WTC11 (cell line): ENCODE measurements around the gene ANKMY2. TPM values are rescaled to one million over a fixed set of nuclear protein-coding genes. Genes with fewer than 3 reads are reported as not detected.

Experiments used
- ATAC-seq: fragments of 200-7000 bp; cut with Tn5 transposase; 2 replicates; pipeline ENCODE4 v1.10.0; 2021; ENCODE audit warnings: mild to moderate bottlenecking, moderate library complexity
- CTCF ChIA-PET: fragments of 300-600 bp; sonication (Branson Sonifier 250); formaldehyde crosslinking; loops from one replicate; lab custom pipeline; 2021; ENCODE audit warnings: antibody characterized with exemption; lab: Charles Lee
- POLR2A ChIA-PET: fragments of 350-600 bp; sonication (Branson Sonifier 250); formaldehyde crosslinking; loops from one replicate; lab custom pipeline; 2021; ENCODE audit warnings: antibody characterized with exemption; lab: Charles Lee
- DNase-seq: peaks from one replicate; pipeline ENCODE4 v3.0.0; 2021; ENCODE audit warnings: low spot score
- H3K27ac Mint-ChIP-seq: 2 replicates; pipeline ENCODE4 v1.8.0; 2021; ENCODE audit warnings: mixed read lengths
- H3K27me3 Mint-ChIP-seq: 2 replicates; pipeline ENCODE4 v1.8.0; 2021; ENCODE audit warnings: low read depth, mild to moderate bottlenecking, moderate library complexity, mixed read lengths
- H3K36me3 Mint-ChIP-seq: 2 replicates; pipeline ENCODE4 v1.8.0; 2021; ENCODE audit warnings: mixed read lengths
- H3K4me1 Mint-ChIP-seq: 2 replicates; pipeline ENCODE4 v1.8.0; 2022; ENCODE audit warnings: mixed read lengths
- H3K4me3 Mint-ChIP-seq: 2 replicates; pipeline ENCODE4 v1.8.0; 2021; ENCODE audit warnings: mild to moderate bottlenecking, moderate library complexity, mixed read lengths
- H3K9me3 Mint-ChIP-seq: 2 replicates; pipeline ENCODE4 v1.8.0; 2021; ENCODE audit warnings: mixed read lengths
- ATF3 ChIP-seq: sonication (generic); formaldehyde crosslinking; conservative IDR thresholded peaks from 2 replicates; pipeline ENCODE4 v1.8.1; 2022; ENCODE audit warnings: mild to moderate bottlenecking, missing genetic modification reagents
- E2F1 ChIP-seq: sonication (generic); formaldehyde crosslinking; IDR thresholded peaks from 2 replicates; pipeline ENCODE4 v1.8.0; 2022; ENCODE audit warnings: mild to moderate bottlenecking, missing genetic modification reagents
- ELF4 ChIP-seq: sonication (generic); formaldehyde crosslinking; IDR thresholded peaks from 2 replicates; pipeline ENCODE4 v1.8.1; 2022; ENCODE audit warnings: low read depth, mild to moderate bottlenecking, moderate library complexity, missing genetic modification reagents
- FOXJ3 ChIP-seq: sonication (generic); formaldehyde crosslinking; IDR thresholded peaks from 2 replicates; pipeline ENCODE4 v1.9.0; 2021; ENCODE audit warnings: missing genetic modification reagents, mild to moderate bottlenecking, borderline replicate concordance
- FOXK1 ChIP-seq: sonication (generic); formaldehyde crosslinking; IDR thresholded peaks from 2 replicates; pipeline ENCODE4 v1.8.0; 2022; ENCODE audit warnings: mild to moderate bottlenecking, moderate library complexity, missing genetic modification reagents
- FOXP1 ChIP-seq: sonication (generic); formaldehyde crosslinking; IDR thresholded peaks from 2 replicates; pipeline ENCODE4 v1.8.0; 2022; ENCODE audit warnings: missing genetic modification reagents, mild to moderate bottlenecking, moderate library complexity, borderline replicate concordance
- HMGA2 ChIP-seq: fragments of 250-450 bp; sonication (Bioruptor Pico); IDR thresholded peaks from 2 replicates; pipeline ENCODE4 v1.4.0; 2021; ENCODE audit warnings: mild to moderate bottlenecking, moderate library complexity
- IRF1 ChIP-seq: sonication (generic); formaldehyde crosslinking; IDR thresholded peaks from 2 replicates; pipeline ENCODE4 v1.8.0; 2023; ENCODE audit warnings: missing genetic modification reagents
- JUN ChIP-seq: sonication (generic); formaldehyde crosslinking; IDR thresholded peaks from 2 replicates; pipeline ENCODE4 v1.8.0; 2023; ENCODE audit warnings: mild to moderate bottlenecking, missing genetic modification reagents
- MAX ChIP-seq: sonication (generic); formaldehyde crosslinking; IDR thresholded peaks from 2 replicates; pipeline ENCODE4 v1.8.0; 2022; ENCODE audit warnings: mild to moderate bottlenecking, missing genetic modification reagents
- SMAD3 ChIP-seq: sonication (generic); formaldehyde crosslinking; IDR thresholded peaks from 2 replicates; pipeline ENCODE4 v1.8.0; 2022; ENCODE audit warnings: missing genetic modification reagents, mild to moderate bottlenecking, borderline replicate concordance
- TEAD4 ChIP-seq: sonication (generic); formaldehyde crosslinking; IDR thresholded peaks from 2 replicates; pipeline ENCODE4 v1.8.0; 2022; ENCODE audit warnings: mild to moderate bottlenecking, missing genetic modification reagents
- ZNF121 ChIP-seq: sonication (generic); formaldehyde crosslinking; IDR thresholded peaks from 2 replicates; pipeline ENCODE4 v1.8.0; 2023; ENCODE audit warnings: missing genetic modification reagents
- ZNF138 ChIP-seq: sonication (generic); formaldehyde crosslinking; conservative IDR thresholded peaks from 2 replicates; pipeline ENCODE4 v1.8.1; 2022; ENCODE audit warnings: mild to moderate bottlenecking, moderate library complexity, missing genetic modification reagents
- ZNF416 ChIP-seq: fragments of 250-450 bp; sonication (Bioruptor Pico); IDR thresholded peaks from 2 replicates; pipeline ENCODE4 v1.9.0; 2021; ENCODE audit warnings: mild to moderate bottlenecking, inconsistent platforms
- ZNF423 ChIP-seq: fragments of 250-450 bp; sonication (Bioruptor Pico); IDR thresholded peaks from 2 replicates; pipeline ENCODE4 v2.1.2; 2022; ENCODE audit warnings: mild to moderate bottlenecking, moderate library complexity
- total RNA-seq: library from RNA; stranded (reverse); gene quantifications from 3 replicates; pipeline ENCODE4 v1.2.3, GENCODE V29; 2021
- TF ChIP-seq, protein P1 (sequence below): sonication (generic); formaldehyde crosslinking; IDR thresholded peaks from 2 replicates; pipeline ENCODE4 v1.8.1; 2023; ENCODE audit warnings: mild to moderate bottlenecking, missing genetic modification reagents, moderate library complexity
- TF ChIP-seq, protein P2 (sequence below): fragments of 250-450 bp; sonication (Bioruptor Pico); conservative IDR thresholded peaks from 2 replicates; pipeline ENCODE4 v1.9.0; 2021; ENCODE audit warnings: mild to moderate bottlenecking
- TF ChIP-seq, protein P3 (sequence below): sonication (generic); formaldehyde crosslinking; IDR thresholded peaks from 2 replicates; pipeline ENCODE4 v1.8.1; 2023; ENCODE audit warnings: mild to moderate bottlenecking, missing genetic modification reagents
- TF ChIP-seq, protein P4 (sequence below): sonication (generic); formaldehyde crosslinking; IDR thresholded peaks from 2 replicates; pipeline ENCODE4 v1.8.1; 2023; ENCODE audit warnings: mild to moderate bottlenecking, missing genetic modification reagents, borderline replicate concordance

ANKMY2 gene
- total RNA-seq, 1 experiment from 2014 or later, result 13.6 TPM

DNA sequence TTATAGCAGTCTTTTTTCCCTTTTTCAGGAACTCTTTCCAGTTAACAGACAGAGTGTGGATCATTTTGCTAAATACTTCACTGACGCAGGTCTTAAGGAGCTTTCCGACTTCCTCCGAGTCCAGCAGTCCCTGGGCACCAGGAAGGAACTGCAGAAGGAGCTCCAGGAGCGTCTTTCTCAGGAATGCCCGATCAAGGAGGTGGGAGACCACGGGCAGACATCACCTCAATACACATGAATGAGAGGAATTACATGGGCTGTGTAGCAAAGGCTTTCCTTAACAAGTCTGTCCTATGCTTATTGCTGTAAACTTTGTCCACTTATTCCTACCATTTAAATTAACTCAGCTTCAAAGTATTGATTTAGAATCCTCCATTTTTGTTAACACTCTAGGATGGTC is 49.3 kb upstream of the ANKMY2 start:
- ChIA-PET CTCF (interaction anchor here (0.7 to 1.9 kb wide), 7 partner anchors 10 to 130 kb away, joined by 3 to 9 read pairs (median 4); partner anchors contain the start of gene TSPAN13), POLR2A (no interaction called here)
- no peak for TF ChIP-seq HMGA2
- no peak for TF ChIP-seq E2F1 (CRISPR knock-in tag)
- TF ChIP-seq MAX (CRISPR knock-in tag), result no peak
- no peak for TF ChIP-seq SMAD3 (CRISPR knock-in tag)
- no peak for TF ChIP-seq ZNF121 (CRISPR knock-in tag)
- TF ChIP-seq ZNF416 (CRISPR knock-in tag), result no peak
- TF ChIP-seq FOXJ3 (CRISPR knock-in tag), result no peak
- TF ChIP-seq, protein P1, sequence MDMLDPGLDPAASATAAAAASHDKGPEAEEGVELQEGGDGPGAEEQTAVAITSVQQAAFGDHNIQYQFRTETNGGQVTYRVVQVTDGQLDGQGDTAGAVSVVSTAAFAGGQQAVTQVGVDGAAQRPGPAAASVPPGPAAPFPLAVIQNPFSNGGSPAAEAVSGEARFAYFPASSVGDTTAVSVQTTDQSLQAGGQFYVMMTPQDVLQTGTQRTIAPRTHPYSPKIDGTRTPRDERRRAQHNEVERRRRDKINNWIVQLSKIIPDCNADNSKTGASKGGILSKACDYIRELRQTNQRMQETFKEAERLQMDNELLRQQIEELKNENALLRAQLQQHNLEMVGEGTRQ, result no peak
- TF ChIP-seq TEAD4 (CRISPR knock-in tag), result no peak
- TF ChIP-seq, protein P2, sequence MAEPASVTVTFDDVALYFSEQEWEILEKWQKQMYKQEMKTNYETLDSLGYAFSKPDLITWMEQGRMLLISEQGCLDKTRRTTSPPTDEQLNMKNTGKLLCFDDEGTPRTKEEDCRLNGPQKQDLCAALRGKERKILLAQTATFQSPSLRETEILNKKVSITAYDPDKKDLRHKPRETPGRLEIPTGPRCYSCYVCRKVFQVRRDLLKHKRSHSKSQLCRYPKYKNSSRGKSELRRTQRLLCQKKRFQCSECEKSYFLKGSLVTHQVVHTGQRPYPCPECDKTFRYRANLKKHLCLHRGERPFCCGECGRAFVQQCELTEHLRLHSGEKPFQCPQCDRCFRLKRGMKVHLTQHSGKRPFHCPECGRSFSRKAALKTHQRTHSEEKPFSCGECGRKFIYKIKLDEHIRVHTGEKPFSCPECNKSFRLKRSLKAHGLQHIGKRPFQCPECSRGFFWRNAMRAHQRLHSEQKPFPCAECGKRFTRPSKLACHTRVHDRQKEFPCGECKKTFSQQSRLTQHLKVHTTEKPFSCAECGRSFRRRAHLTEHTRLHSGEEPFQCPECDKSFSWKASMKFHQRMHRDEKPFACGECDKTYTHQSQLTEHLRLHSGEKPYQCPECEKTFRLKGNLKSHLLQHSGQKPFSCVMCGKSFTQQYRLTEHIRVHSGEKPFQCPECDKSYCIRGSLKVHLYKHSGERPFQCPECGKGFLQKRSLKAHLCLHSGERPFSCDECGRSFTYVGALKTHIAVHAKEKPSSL, result no peak
- TF ChIP-seq ZNF138 (CRISPR knock-in tag), result no peak
- TF ChIP-seq, protein P3, sequence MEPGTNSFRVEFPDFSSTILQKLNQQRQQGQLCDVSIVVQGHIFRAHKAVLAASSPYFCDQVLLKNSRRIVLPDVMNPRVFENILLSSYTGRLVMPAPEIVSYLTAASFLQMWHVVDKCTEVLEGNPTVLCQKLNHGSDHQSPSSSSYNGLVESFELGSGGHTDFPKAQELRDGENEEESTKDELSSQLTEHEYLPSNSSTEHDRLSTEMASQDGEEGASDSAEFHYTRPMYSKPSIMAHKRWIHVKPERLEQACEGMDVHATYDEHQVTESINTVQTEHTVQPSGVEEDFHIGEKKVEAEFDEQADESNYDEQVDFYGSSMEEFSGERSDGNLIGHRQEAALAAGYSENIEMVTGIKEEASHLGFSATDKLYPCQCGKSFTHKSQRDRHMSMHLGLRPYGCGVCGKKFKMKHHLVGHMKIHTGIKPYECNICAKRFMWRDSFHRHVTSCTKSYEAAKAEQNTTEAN (CRISPR knock-in tag), result no peak
- TF ChIP-seq ELF4, result no peak
- no peak for TF ChIP-seq FOXK1 (CRISPR knock-in tag)
- TF ChIP-seq, protein P4, sequence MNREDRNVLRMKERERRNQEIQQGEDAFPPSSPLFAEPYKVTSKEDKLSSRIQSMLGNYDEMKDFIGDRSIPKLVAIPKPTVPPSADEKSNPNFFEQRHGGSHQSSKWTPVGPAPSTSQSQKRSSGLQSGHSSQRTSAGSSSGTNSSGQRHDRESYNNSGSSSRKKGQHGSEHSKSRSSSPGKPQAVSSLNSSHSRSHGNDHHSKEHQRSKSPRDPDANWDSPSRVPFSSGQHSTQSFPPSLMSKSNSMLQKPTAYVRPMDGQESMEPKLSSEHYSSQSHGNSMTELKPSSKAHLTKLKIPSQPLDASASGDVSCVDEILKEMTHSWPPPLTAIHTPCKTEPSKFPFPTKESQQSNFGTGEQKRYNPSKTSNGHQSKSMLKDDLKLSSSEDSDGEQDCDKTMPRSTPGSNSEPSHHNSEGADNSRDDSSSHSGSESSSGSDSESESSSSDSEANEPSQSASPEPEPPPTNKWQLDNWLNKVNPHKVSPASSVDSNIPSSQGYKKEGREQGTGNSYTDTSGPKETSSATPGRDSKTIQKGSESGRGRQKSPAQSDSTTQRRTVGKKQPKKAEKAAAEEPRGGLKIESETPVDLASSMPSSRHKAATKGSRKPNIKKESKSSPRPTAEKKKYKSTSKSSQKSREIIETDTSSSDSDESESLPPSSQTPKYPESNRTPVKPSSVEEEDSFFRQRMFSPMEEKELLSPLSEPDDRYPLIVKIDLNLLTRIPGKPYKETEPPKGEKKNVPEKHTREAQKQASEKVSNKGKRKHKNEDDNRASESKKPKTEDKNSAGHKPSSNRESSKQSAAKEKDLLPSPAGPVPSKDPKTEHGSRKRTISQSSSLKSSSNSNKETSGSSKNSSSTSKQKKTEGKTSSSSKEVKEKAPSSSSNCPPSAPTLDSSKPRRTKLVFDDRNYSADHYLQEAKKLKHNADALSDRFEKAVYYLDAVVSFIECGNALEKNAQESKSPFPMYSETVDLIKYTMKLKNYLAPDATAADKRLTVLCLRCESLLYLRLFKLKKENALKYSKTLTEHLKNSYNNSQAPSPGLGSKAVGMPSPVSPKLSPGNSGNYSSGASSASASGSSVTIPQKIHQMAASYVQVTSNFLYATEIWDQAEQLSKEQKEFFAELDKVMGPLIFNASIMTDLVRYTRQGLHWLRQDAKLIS (CRISPR knock-in tag), result no peak
- TF ChIP-seq ZNF423, result no peak
- TF ChIP-seq ATF3 (CRISPR knock-in tag), result no peak
- no peak for TF ChIP-seq FOXP1
- no peak for TF ChIP-seq JUN
- no peak for TF ChIP-seq IRF1
- Mint-ChIP-seq H3K4me1 (no peaks in the 10 kb centered on the region), H3K36me3 (peaks cover 74% of the 10 kb centered on the region), H3K4me3 (no peak overlapping the region), H3K9me3 (no peaks in the 10 kb centered on the region), H3K27me3 (no peaks in the 10 kb centered on the region), H3K27ac (no peak overlapping the region)
- DNase-seq (no peak), ATAC-seq (no peak; the same call in 1 of the 2 replicates)
